ENCODE measurements around the gene EEF1AKMT1.

DNA sequence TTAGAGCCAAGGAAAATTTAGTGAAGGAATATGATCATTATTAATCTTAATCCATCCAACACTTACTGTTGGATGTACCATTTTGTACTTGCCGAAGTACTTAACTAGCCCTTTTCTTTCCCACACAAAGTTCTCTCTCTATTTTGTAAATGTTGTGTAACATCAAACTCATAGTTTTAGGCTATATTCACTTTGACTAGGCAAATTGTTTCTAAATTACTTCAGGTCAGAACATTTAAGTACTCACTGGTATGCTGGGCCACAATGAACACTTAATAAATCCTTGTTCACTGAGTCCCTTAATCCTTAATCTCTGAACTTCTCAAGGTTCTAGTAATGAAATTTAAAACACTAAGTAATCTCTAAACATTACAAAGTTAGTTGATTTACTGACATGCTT, 49.3 kb upstream of the EEF1AKMT1 start:
- TF ChIP-seq POLR2A (IDR thresholded peaks at IDR 0.05), result no peak
- TF ChIP-seq, protein P1, sequence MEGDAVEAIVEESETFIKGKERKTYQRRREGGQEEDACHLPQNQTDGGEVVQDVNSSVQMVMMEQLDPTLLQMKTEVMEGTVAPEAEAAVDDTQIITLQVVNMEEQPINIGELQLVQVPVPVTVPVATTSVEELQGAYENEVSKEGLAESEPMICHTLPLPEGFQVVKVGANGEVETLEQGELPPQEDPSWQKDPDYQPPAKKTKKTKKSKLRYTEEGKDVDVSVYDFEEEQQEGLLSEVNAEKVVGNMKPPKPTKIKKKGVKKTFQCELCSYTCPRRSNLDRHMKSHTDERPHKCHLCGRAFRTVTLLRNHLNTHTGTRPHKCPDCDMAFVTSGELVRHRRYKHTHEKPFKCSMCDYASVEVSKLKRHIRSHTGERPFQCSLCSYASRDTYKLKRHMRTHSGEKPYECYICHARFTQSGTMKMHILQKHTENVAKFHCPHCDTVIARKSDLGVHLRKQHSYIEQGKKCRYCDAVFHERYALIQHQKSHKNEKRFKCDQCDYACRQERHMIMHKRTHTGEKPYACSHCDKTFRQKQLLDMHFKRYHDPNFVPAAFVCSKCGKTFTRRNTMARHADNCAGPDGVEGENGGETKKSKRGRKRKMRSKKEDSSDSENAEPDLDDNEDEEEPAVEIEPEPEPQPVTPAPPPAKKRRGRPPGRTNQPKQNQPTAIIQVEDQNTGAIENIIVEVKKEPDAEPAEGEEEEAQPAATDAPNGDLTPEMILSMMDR (IDR thresholded peaks at IDR 0.05), result no peak

Measured in sigmoid colon (tissue), 3 donors.